Fibroblast of skin of right quadriceps (primary cell): ENCODE measurements around the gene ACOXL.
"Not testable (repeated sequence)": the region's sequence is repeated elsewhere in the genome, so short reads cannot be mapped to it uniquely, and the experiment has no call there.

Source experiments
- DNase-seq: peaks from one replicate; pipeline ENCODE4 v3.0.0-alpha.2; 2013

ACOXL gene

GRCh38 chr2:110732422-110733413, at the start of gene ACOXL:
ACOXL (plus strand) TSS chr2:110732573; CDS start chr2:110768390, 35,817 bp downstream.
- DNase-seq = no peak

- no peak for DNase-seq
Measured at GRCh38 chr2:110682872-110683271, 49.5 kb upstream of the ACOXL start.

- DNase-seq = not testable (repeated sequence)
Measured at GRCh38 chr2:110687775-110688484, 44.4 kb upstream of the ACOXL start.

- DNase-seq = no peak
Measured at GRCh38 chr2:110688594-110689091, 43.7 kb upstream of the ACOXL start.

GRCh38 chr2:110690083-110690965, 42.0 kb upstream of the ACOXL start:
- no peak for DNase-seq

- no peak for DNase-seq
Measured at GRCh38 chr2:110691612-110692258, 40.6 kb upstream of the ACOXL start.

GRCh38 chr2:110695146-110695898, 37.1 kb upstream of the ACOXL start:
- DNase-seq = not testable (repeated sequence)

- DNase-seq = not testable (repeated sequence)
Measured at GRCh38 chr2:110698253-110698652, 34.1 kb upstream of the ACOXL start.

- no peak for DNase-seq
Measured at GRCh38 chr2:110702514-110703380, 29.6 kb upstream of the ACOXL start.

- DNase-seq = no peak
Measured at GRCh38 chr2:110707386-110707965, 24.9 kb upstream of the ACOXL start.

GRCh38 chr2:110708455-110708854, 23.9 kb upstream of the ACOXL start:
- no peak for DNase-seq

GRCh38 chr2:110712737-110713136, 19.6 kb upstream of the ACOXL start:
- no peak for DNase-seq

GRCh38 chr2:110713513-110714362, 18.6 kb upstream of the ACOXL start:
- DNase-seq = no peak

GRCh38 chr2:110714452-110715224, 17.7 kb upstream of the ACOXL start:
- DNase-seq = no peak

GRCh38 chr2:110716959-110717645, 15.3 kb upstream of the ACOXL start:
- DNase-seq = peak; percentile 53

GRCh38 chr2:110717734-110718133, 14.6 kb upstream of the ACOXL start:
- DNase-seq = peak; percentile 11

- DNase-seq = no peak
Measured at GRCh38 chr2:110718382-110718781, 14.0 kb upstream of the ACOXL start.
